ENCODE data around the gene H6PD. TPM values are rescaled to one million over a fixed set of nuclear protein-coding genes. Genes with fewer than 3 reads are reported as not detected.

H6PD gene
- 49.3 TPM for total RNA-seq

GRCh38 chr1:9234223-9235095, at the start of gene H6PD:
Gene H6PD (plus strand): TSS chr1:9234774. CDS start chr1:9244935, 10,161 bp downstream.

GRCh38 chr1:9292361-9293240, 58.0 kb downstream of the H6PD start, which contains the start of gene SPSB1:
Gene SPSB1 (plus strand): TSS chr1:9292894. CDS start chr1:9355892, 62,998 bp downstream.

Other genes with a start within 250 kb of the H6PD start
- 0.41 TPM for gene SLC2A7, start 208.4 kb upstream of the H6PD start, total RNA-seq
- gene SLC2A5, start 165.1 kb upstream of the H6PD start, total RNA-seq, result 7.5 TPM
- gene GPR157, start 105.7 kb upstream of the H6PD start, total RNA-seq, result 2.9 TPM
- gene SPSB1, start 58.1 kb downstream of the H6PD start, total RNA-seq, result 8.8 TPM